GM18519 (cell line): ENCODE results near the gene KLF13.

Experiments used
- ATAC-seq: cut with Tn5 transposase; IDR thresholded peaks from one replicate; pipeline ENCODE4 v1.9.1; 2021; ENCODE audit warnings: mild to moderate bottlenecking, moderate library complexity; ENCODE audit not compliant: unreplicated experiment, low FRiP score

The KLF13 gene

GRCh38 chr15:31298707-31299172 is 27.9 kb upstream of the KLF13 start:
- ATAC-seq, result no peak

DNA sequence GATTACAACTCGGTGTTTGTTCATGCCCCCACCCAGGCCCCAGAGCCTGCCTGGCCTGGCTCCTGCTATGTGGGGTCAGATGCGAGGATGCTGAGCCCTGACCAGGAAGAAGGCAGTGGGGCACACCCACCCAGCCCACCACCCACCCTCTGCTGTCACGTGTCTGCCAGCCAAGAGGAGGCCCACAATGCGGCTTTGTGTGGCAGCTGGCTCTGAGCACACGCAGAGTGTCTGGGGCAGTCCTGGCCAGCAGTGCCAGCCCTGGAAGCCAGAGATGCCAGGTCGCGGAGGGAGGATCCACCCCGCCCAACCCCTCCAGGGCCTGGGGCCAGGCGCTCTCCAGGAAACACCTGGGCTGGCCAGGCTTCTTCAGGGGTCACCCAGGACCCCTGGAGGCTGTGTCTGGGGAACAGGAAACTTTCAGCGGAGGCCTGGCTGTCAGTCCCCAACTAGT is 26.4 kb upstream of the KLF13 start:
- ATAC-seq, result no peak

DNA sequence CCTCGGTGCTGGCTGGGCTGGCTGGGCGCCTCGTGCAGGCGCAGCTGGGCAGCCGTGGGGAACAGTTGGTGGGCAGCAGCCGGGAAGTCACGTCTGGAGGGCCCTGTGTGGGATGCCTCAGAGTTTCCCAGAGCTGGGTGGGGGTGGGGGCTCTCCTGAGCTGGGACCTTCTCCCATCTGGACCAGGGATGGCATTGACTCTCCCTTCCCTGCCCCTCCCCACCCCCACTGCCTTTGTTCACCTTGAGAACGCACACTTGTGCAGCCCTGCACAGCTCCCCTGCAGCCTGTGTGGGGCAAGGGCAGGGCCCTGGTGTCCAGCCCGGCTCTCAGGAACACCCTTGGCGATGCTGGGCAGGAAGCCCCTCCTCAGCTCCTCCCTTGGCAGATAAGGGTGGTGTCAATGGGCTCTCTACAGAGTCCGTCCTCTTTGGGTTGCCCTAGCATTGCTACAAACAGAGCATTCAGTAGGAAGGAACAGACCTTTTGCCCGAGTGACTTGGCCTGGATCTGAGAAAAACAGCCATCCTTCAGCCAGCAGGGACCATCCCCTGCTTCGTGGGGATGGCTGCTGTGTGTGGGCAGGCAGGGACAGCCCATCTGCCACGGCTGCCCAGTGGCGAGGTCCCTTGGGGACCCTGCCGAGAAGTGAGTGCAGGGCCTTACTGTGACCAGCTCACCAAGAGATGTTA is 25.5 kb upstream of the KLF13 start:
- no peak for ATAC-seq

DNA sequence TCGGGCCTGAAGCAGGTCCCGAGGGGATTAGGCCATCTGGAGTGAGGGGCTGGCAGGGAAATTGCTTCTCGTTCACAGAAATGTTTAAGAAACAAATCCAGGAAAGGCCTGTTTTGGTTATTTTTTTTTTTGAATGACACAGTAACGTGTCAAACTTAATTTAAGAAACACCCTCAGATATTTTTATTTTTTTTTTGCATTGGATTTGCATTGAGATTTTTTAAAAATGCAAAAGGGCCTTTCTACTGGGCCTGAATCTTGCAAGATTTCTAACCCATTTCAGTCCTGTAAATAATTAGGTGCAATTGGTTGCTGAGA is 25.0 kb upstream of the KLF13 start:
- ATAC-seq, result no peak

- ATAC-seq, result no peak
These were observed 24.5 kb upstream of the KLF13 start for GRCh38 chr15:31302029-31302657.

GRCh38 chr15:31302778-31303725 is 23.6 kb upstream of the KLF13 start:
- ATAC-seq, result no peak

- no peak for ATAC-seq
These were observed 22.6 kb upstream of the KLF13 start for GRCh38 chr15:31303726-31304648.

DNA sequence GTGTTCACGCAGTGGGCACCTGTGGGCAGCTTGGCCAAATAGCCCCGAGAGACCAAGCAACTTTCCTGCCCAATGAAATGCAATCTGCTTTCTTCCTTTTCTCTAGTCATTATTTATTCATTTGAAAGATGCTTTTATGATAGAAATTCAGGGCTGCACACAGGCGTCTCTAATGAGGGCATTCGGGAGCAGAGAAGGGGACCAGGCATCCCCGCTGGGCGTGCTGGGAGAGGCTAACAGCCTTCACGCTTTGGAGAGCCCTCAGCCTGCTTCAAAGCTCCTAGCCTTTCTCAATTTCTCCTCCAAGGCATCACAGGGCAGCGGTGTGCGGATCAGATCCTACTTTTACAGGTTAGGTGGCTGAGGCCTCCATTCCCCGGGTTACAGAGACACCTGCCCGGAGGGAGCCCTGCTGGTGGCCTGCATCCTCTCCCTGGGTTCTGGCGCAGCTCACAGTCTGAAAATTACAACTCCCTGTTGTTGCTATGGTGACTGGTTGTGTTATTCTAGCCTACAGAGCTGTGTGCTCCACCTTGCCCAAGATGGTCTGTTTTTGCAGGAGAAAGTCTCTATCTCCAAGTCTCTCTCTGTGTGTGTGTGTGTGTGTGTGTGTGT is 21.8 kb upstream of the KLF13 start:
- ATAC-seq, result no peak

- no peak for ATAC-seq
These were observed 21.3 kb upstream of the KLF13 start for GRCh38 chr15:31305375-31305774.

DNA sequence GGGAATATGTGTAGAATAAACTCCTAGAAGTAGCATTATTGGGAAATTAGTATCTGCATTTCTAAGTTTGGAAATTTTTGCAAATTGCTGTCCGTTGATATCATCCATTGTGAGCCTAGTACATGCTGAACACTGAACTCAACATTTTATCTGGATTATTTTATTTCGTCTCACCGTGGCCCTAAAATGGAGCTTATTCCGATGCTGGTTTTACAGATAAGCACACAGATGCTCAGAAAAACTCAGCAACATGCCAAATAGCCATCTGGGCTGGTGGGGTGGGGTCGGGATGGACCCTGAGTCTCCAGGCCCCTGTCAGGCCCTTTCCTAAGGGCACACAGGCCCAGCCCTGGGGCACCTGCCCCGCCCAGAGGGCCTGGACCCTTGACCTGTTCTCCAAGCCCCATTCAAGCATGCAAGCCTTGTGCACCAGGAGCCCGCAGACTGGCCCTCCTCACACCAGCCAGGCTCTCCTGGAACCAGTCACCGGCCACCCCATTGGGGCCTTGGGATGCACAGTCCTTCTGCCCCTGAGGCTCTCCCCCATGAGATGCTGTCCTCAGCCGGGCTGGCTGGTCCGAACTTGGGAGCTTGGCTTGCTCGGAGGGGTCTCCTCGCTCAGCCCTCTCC is 20.7 kb upstream of the KLF13 start:
- no peak for ATAC-seq

DNA sequence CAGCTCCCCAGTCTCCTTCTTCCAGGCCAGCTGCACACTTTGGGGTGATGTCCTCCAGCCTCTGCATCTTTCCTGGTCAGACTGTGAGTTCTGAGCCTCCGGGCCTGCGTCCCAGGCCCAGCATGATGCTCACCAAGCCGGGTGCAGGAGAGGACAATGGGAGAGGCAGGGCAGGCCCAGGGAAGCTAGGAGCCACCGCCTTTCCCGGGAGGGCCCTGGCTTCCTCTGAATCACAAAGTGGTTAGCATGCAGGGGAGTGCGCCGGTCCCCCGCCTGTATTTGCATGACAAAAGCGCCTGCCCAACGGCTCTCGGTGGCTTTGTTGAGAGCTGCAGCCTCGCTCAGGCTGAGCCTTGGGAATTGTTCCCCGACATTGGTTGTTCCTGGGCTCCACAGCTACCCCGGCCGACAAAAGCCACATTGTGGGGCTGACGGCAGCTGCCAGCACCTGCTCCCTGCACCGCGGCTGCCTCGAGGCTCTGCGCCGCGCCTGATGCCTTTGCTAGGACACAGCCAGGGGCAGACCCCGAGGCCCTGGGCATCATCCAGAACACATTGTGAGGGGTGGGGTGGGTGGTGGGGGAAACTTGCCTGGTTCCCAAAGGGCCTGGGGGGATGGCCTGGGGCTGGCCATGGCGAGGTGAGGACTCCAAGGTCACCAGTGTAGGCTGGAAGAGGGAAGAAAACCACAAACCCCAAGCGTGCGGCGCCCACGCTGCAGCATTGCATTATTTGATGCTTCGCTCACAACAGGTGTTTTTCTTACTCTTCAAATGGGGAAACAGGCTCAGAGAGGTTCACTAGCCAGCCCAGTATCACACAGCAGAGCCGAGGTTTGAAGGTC is 20.0 kb upstream of the KLF13 start:
- ATAC-seq, result no peak

- ATAC-seq, result no peak
These were observed 19.1 kb upstream of the KLF13 start for GRCh38 chr15:31307270-31308184.

- ATAC-seq, result no peak
These were observed 18.4 kb upstream of the KLF13 start for GRCh38 chr15:31308185-31308639.

DNA sequence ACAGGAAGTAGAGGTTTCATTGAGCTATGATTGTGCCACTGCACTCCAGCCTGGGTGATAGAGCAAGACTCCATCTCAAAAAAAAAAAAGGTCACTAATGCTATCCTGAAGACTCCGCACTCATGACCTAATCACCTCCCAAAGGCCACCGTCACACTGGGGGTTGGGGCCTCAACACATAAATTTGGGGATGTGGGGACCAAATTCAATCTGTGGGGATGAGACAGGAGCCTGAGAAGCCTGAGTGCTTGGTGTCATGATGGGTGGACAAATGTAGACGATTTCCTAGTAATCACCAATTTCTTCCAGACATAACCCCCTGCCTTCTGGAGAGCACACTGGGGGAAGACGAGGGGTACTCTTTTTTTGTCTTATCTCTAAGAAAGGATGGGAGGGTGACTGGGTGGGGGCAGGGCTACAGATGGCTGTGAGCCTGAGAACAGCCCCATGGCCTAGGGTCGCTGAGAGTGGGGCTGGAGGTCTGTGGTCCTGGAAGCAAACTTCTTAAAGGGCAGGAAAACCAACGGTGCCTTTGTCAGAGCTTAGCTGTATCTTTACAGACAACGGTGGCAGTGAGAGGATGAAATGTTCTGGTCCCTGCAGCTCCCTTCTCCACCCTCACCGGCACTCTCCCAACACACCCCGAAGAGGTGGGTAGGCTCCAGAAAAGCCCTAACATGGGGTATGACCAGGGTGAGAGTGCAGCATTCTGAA is 16.6 kb upstream of the KLF13 start:
- no peak for ATAC-seq

- no peak for ATAC-seq
These were observed 14.7 kb upstream of the KLF13 start for GRCh38 chr15:31311735-31312619.

GRCh38 chr15:31313223-31313622 is 13.4 kb upstream of the KLF13 start:
- no peak for ATAC-seq
